Gastrocnemius medialis (tissue), 4 donors: ENCODE measurements around the gene CLK2.

Source experiments
- CTCF ChIP-seq, 5 experiments: fragments of 450-650 bp in 3 of 5; fragments of 200-600 bp in 2 of 5; sonication (generic) in 2 of 5; IDR thresholded peaks in 4 of 5; conservative IDR thresholded peaks in 1 of 5; 1 replicate in 4 of 5; 2 replicates in 1 of 5; pipeline ENCODE4 v1.5.1; 2016 to 2019; ENCODE audit warnings: antibody characterized with exemption in 5 of 5, mild to moderate bottlenecking in 3 of 5, moderate library complexity in 3 of 5
- POLR2A ChIP-seq, 2 donors: fragments of 450-650 bp; IDR thresholded peaks; one replicate each; pipeline ENCODE4 v1.6.1; 2017; ENCODE audit warnings: antibody characterized with exemption in 2 of 2, mild to moderate bottlenecking in 2 of 2, moderate library complexity in 2 of 2

- TF ChIP-seq CTCF (IDR thresholded peaks at IDR 0.05 in 4 of 5, conservative IDR thresholded peaks at IDR 0.05 in 1 of 5) (no peak), POLR2A (IDR thresholded peaks at IDR 0.05) (no peak)
Measured at GRCh38 chr1:155293086-155293749, 19.9 kb upstream of the CLK2 start.
